ENCODE results near the gene MERTK.
"Not testable (repeated sequence)": the region's sequence is repeated elsewhere in the genome, so short reads cannot be mapped to it uniquely, and the experiment has no call there.

MERTK gene

DNA sequence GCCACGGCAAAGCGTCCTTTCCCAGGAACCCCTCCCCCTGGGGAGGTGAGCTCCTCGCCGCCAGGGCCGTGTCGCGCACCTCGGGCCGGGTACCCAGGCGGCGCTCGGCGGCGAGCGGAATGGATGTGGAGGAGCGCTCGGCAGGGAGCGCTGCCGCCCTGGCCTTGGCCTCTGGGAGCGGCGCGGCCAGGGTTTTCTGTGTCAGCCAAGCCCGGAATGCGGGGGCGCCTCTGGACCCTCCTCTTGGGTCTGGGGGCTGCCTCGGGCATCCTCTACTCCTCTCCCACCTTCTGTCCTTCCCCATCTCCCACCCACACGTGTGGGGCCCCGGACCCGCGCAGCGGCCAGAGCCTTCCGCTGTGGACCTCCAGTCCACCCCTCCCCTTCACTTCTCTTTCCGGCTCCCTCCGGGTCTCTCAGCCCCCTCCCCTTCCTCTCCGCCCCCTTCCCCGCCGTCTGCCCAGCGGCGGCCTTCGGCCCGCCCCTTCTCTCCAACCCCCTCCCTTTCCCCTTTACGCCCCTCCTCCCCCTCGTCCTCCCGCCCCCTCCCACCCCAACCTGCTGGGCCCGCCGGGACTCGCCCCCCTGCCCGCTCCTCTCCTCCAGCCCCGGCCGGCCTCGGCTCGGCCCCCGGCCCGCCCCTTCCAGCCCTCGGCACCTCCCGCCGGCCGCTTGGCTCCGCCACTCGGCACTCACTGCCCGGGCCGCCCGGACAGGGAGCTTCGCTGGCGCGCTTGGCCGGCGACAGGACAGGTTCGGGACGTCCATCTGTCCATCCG lies at the start of gene MERTK:
MERTK (plus strand) TSS at position 684 of the 779 bp plus-strand sequence. CDS start 129 bp downstream, outside the sequence.
- DNase-seq (ENCODE audit: low read depth): peak; percentile 50

DNA sequence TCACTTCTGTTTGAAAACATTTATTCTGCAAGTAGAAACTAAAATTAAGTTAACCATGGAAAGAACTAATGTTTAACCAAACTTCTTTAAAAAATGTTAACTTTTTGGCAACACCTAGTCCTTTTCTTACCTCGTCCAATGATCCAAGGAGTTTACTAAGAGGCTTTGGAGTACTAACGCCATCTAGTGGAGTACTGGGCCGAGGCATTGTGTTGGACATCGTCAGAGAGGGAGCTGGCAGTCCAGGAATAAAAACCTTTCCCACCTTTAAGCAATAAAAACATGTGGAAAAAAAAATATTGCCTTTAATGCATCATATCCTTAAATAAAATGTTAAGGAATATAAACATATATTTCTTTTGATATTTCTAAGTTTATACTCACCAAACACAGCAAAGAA lies 47.8 kb upstream of the MERTK start:
- DNase-seq (ENCODE audit: low read depth): peak; percentile 9

DNA sequence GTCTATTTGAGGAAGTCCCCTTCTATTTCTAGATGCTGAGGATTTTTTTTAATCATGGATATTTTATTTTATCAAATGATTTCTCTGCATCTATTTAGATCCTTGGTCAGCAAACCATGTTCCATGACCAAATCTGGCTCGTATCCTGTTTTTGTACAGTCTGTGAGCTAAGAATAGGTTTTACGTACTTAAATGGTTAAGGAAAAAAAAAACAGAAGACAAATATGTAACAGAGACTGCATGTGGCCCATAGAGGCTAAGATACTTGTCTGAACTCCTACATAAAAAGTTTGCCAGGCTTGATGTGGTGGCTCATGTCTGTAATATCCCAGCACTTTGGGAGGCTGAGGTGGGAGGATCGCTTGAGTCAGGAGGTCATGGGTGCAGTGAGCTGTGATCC lies 45.9 kb upstream of the MERTK start:
- not testable (repeated sequence) for DNase-seq (ENCODE audit: low read depth)

DNA sequence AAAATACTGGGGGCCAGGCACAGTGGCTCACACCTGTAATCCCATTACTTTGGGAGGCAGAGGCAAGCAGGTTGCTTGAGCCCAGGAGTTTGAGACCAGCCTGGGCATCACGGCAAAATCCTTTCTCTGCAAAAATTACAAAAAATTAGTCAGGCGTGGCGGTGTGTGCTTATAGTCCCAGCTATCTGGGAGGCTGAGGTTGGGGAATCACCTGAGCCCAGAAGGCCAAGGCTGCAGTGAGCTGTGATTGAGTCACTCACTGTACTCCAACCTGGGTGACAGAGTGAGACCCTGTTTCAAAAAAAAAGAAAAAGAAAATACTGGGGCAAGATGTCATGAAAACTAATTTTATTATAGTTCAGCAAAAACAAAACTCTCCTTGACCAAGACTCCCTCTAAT lies 38.4 kb upstream of the MERTK start:
- DNase-seq (ENCODE audit: low read depth): not testable (repeated sequence)

DNA sequence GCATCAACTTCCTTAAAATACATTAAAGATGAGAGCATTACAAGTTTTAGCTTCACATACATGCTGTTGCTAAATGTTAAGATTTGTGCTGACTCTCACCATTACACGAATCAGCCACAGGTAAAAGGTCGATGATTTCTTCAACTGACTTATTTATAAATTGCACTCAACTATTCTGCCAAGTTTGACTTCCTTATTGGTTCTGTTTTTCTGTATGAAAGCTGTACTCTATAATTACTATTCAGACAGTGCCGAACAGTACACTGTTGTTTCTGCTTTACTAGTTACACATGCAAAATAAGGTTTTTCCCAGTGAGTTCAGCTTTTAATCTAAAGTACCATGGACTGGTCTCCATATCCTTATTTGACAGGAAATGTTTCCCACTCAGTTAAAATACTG lies 33.3 kb upstream of the MERTK start:
- DNase-seq (ENCODE audit: low read depth): not testable (repeated sequence)

DNA sequence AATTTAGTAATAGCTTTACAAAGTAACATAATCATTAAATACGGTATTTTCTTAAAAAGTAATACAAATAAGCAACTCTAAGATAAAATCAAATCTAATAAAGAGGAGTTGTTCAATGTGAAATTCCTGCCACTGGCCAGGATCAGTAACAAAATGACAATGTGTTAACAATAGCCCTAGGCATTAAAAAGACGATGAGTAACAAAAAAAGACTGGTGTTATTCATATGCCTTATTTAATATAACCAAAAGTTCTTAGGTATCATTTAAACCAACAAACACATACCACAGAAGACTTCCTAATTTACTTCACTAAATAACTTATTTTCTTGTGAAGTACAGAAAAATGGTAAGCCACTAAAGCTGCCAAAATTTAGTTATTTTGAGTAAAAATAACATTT lies 25.6 kb upstream of the MERTK start:
- not testable (repeated sequence) for DNase-seq (ENCODE audit: low read depth)

DNA sequence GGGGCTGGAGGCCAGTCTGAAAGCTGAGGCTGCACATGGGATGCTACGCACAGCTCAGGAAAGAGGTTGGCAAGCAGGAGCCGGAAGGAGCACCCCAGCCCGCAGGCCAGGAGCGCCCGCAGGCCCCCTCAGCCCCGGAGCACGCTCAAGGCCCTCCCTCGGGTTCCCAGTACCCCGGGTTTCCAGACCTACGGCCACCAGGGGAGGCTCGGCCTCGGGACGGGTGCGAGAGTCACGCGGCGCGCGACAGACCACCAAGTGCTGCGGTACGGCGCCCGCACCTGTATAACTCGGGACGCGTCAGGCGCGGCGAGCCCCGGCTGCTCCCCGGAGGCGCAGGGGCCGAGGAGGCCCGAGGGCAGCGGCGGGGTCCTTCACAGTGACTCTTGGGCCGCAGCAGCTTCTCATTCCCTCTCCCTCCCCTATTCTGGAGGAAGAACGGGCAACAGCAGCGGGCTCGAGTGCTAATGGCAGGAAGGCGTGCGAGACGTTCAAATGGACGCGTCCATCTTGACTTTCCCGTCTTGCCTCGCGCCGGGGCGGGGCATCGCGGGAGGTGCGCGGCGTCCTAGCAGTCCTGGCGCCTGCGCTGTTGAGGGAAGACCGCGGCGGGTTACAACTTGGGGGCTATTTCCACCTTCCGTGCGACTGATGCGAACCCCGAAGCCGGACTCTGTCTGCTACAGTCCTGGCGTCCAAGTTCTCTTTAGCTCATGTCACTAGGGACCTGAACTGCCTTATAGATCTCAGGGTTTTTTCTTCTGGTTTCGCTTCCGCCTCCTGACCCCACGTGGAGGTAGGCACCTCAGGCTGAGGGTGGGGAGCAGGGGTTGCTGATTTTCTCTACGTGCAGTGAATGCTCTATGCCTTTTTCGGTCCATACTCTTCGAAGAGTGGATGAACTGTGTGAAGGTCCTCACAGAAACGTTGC lies 14.5 kb upstream of the MERTK start, which contains the start of gene ANAPC1:
ANAPC1 (minus strand) TSS at position 533 of the 931 bp plus-strand sequence. CDS start 3,368 bp downstream, outside the sequence.
- DNase-seq (ENCODE audit: low read depth): peak; percentile 40

DNA sequence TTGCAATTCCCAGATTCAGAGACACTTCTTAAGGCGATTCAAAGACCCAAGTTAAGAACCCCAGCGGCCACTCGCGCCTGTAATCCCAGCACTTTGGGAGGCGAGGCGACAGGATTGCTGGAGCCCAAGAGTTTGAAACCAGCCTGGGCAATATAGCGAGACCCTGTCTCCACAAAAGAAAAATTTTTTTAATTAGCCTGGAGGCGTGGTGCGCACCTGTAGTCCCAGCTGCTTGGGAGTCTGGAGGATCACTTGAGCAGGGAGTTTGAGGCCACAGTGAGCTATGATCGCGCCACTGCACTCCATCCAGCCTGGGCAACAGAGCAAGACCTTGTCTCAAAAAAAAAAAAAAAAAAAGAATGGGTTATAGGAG lies 13.8 kb upstream of the MERTK start:
- DNase-seq (ENCODE audit: low read depth): no peak

DNA sequence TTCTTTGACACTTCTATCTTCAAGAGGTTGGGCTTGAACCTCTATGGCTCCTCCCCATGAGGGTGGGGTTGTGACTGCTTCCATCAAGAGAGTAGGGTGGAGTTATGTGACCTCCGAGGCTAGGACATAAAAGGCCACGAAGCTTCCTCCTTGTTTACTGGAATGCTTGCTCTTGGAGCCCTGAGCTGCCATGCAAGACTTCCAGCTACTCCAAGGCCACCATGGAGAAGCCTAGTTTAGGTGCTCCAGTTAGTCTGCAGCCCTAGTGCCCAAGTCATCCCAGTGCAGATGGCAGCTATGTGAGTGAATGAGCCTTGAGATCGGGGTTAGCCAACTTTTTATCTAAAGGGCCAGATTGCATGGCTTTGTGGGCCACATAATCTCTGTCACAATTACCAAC lies 2.4 kb upstream of the MERTK start:
- DNase-seq (ENCODE audit: low read depth): no peak

DNA sequence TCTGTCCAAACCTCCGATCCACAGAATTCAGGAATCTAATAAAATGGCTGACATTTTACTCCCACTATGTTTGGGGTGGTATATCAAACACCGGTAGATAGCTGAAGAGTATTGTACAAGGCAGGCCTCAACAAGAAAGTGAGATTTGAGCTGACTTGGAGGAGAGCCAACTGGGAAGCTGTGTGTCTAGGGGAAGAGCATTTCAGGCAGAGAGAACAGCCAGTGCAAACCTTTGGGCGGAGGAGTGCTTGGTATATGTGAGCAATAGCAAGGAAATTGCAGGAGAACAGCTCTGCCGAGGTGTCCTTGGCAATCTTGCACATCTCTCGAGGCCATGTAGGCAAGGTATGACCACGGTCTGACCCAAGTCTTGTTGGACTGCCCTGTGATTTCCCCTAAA lies 1.8 kb upstream of the MERTK start:
- DNase-seq (ENCODE audit: low read depth): no peak

DNA sequence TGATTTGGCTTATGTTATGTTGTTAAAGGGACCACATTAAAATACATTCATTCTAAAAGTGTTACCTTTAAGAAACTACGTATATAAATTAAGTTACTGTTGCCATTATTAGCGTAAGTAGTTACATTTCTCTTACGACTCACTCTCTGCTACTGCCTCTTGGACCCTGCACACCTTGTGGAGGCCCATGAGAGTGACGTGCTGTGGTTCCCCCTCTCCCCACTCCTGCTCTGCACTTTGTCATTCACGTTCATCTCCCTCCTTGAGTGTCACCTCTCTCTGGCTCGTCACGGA lies 830 bp upstream of the MERTK start:
- DNase-seq (ENCODE audit: low read depth): no peak

DNA sequence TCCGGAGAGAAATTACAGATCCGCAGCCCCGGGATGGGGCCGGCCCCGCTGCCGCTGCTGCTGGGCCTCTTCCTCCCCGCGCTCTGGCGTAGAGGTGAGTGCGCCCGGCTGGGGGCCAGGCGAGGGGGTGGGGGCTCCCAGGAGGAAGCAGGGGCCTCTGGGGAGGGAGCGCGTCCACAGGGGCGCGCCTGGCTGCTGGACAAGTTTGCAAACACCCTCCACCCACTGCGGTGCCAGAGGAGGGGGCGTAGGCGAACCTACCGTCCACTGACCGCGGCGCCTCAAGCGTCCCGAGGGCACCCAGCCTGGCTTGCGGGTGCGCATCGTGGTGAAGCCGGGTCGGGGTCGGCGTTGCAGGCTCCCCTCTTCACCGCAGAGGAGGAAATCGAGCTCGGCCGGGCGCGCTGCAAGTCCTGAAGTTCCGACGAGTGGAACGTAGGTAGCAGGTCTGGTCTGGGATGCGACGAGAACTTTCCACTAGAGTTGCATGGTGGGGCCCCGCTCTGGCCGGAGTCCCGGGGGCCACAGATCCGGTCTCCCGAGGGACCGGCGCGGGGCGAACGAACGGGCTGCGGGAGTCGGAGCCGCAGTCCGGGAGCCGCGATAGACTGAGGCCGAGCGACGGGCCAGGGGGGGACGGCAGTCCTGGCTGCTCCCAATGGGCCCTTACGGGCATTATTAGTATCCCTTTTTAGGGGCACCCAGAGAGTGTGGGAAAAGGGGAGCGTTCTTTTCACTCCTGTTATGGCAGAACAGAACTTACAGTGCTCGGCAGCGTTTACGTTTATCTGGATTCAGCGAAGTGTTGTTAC lies 502 bp downstream of the MERTK start:
- no peak for DNase-seq (ENCODE audit: low read depth)

DNA sequence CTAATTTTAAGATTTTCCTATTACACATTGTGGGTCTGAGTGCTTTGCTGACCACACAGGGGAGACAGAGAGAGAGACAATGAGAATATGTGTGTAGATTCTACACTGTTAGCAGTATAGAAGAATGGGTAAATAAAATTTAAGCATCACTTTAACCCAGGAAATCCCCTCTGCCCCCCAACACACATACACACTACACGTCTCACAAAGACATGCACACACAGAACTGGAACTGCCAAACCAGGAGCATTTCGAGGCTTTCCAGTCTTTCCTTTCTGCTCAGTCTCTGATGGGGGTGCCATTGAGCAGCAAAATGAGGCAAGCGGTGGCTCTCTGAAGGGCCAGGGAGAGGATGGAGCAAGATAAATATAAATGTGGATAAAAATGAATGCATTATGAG lies 2.5 kb downstream of the MERTK start:
- DNase-seq (ENCODE audit: low read depth): peak; percentile 33

DNA sequence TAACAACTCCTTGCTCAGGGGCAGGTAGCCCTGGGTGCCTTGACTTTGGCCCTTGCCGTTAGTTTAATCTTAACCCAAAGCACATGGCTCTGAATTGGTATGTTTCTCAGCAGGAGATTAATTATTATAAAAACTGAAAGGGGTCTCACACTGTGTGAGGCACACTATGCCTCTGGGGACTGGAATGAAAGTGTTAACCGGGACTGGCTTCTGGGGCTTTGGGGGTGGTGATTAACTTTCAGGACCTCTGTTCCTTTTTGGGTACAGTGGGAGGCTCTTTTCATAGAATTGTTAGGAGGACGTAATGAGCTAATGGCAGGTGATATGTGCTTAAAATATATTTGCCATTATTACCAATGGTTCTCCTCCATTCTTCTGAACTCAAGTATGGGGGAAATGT lies 5.1 kb downstream of the MERTK start:
- no peak for DNase-seq (ENCODE audit: low read depth)

DNA sequence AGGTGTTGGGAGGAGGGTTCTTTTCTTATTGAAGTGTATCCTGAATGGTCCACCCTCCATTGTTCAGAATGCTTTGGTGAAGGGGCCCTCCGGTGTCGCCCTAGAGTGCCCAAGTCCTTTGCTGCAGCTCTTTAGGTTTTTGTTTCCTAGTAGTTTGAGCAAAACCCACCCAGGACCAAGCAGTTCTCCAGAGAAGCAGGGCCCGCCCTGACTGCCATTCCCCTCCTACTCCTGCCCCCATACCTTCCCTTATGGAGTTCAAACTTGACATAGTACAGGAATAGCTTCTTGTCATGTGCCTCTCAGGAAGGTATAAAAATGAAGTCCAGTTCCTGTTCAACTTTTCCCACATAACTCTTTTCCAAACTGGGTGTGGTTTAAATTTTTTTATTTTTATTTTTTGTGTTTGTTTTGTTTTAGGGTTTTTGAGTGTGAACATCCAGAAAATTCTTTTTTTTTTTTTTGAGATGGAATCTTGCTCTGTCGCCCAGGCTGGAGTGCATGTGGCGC lies 5.6 kb downstream of the MERTK start:
- no peak for DNase-seq (ENCODE audit: low read depth)

DNA sequence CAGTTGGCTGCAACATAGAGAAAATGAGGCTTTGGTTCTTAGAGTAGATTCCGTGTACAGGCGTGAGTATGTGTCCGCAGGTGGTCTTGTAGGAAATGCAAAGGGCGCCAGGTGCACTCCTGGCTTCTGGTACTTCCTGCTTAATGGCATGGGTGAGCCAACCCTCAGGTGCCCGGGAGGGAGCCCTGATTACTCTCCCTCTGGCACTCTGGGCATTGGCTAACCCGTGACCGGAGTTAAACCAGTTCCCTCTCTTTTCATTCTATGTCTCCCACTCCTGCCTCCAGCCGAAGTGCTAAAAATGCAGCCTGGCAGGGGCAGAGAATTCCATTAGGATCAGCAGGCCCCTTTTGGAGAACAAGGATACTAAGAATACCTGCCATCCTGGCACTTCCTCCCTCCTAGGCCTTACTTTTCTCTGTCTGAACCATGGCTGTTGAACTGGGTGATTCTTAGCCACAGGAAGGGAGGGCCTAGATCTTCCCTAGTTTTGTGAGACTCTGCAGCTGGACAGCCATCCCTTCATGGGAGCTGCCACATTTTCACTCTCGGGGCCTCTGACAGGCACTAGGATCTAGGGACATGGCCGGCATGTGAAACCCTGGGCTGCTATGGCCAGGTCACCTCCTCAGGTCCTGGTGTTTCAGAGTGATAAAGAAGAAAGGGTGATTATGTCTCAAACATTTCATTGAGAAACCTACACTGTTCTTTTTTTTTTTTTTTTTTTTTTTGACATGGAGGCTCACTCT lies 6.5 kb downstream of the MERTK start:
- no peak for DNase-seq (ENCODE audit: low read depth)

DNA sequence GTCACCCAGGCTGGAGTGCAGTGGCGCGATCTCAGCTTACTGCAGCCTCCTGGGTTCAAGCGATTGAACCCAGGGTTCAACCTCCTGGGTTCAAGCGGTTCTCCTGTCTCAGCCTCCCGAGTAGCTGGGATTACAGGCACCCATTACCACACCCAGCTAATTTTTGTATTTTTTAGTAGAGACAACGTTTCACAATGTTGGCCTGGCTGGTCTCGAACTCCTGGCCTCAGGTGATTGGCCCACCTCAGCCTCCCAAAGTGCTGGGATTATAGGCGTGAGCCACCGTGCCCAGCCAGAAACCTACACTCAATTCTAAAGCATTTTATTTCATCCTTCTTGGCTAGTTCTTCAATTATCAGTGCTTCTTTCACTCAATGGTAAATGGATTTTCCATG lies 7.1 kb downstream of the MERTK start:
- DNase-seq (ENCODE audit: low read depth): not testable (repeated sequence)

DNA sequence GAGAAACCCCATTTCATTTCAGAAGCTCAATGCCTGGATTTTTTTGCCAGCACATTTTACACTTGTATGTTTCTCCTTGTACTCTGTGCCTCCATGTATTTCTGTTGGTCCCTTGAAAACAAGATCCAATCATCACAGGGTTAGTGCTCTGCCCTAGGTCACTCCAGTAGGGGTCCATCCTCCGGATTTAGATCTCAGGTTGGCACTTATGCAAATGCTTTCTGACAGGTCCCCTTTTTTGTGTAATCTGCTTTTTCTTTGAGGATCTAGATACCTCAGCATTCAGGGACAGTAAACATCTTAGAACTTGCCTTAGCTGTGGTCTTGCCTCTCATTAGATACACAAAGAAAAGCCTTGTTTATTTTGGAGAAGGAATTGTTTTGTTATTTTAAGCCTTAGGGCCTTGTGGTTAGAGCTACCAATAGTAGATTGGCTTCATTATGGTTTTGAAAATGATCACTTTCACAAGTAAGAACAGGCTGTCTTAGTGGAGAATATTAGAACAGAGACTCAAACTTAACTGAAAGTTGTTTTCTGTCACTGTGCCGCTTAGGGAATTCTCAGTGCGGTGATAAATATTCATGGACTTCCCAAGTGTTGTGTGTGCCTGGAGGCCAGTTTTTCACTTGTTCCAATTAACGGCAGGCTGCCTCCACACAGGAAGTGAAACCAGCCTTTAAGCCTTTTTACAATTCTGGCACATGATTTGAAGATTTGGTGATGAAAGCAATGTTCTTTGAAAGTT lies 7.8 kb downstream of the MERTK start:
- no peak for DNase-seq (ENCODE audit: low read depth)

DNA sequence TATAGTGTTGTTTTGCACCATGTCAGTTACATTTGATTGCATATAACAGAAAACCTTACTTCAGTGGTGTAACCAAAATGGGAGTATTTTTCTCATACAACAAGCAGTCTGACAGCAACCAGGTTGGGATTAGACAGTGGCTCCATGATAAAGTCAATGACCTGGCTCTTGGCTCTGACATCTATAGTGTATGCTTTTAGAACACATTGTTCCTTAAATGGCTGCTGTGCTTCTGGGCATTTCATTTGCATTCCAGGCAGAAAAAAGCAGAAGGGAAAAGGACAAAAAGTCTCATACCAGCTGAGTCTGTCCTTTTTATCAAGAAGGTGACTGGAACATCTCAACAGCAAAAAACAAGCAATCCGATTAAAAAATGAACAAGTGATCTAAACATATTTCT lies 10.2 kb downstream of the MERTK start:
- no peak for DNase-seq (ENCODE audit: low read depth)

DNA sequence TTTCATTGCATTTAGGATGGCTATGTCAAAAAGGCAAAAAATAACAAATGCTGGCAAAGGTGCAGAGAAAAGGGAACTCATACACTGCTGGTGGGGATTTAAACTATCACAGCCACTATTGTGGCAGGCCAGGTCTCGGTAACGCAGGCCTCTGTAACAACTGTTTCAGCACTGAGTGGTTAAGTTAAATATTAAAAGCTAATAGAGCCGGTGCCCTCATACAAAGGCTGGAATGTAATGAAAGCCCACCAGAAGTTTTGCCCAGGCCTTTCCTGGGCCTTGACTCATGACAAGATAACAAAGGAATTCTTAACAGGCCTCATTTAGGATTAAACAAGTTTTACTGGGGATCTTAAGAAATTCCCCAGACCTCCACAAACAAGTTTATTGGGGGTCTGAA lies 10.7 kb downstream of the MERTK start:
- no peak for DNase-seq (ENCODE audit: low read depth)

DNA sequence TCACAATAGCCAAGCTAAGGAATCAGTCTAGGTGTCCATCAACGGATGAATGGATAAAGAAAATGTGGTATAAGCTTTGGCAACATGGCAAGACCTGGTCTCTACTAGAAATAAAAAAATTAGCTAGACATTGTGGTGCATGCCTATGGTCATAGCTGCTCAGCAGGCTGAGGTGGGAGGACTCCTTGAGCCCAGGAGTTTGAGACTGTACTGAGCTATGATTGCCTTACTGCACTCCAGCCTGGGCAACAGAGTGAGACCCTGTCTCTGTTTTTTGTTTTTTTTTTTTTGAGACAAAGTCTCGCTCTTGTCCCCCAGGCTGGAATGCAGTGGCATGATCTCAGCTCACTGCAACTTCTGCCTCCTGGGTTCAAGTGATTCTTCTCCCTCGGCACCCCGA lies 11.6 kb downstream of the MERTK start:
- DNase-seq (ENCODE audit: low read depth): not testable (repeated sequence)
